HG02588 (cell line): Measurements from ENCODE around the gene AGBL5.

Experiments used
- ATAC-seq: cut with Tn5 transposase; IDR thresholded peaks from one replicate; pipeline ENCODE4 v1.9.1; 2021; ENCODE audit warnings: mild to moderate bottlenecking, moderate library complexity; ENCODE audit not compliant: unreplicated experiment

AGBL5 gene

DNA sequence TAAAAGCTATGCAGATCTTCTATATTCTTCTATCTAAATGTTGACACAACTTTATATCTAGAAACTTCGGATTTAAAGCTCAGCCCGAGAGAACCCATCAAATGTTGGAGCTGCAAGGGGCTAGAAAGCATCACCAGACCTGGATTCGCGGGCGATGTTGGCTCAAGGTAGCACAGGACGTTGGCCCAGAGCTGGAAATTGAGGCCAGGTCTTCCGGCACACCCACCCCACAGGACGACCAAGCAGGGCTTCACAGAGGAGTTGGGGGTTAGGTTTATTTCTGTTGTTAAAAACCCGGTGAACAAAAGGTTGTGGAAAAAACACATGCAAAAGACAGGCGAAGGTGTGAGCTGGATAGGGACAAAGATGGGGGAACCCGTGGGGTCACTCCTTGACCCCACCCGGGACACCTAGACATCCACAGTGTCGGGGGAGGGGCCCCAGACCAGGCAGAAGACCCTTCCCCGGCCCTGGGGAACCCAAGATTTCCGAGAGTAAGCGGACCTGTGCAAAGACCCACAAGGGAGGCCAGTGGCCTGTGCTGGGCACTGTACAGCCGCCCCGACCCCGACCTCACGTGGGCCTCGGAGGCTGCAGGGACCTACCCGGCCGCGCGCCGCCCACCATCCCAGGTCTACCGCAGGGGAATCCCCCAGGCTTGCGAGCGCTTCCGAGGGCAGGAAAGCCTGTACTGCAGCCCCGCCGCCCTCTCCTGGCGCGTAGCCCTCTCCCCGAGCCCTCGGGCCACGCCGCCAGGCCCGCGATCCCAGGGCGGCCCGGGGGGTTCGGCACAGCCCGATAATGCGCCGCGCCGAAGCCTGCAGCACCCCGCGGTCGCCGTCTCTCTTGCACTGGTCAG lies 1.8 kb upstream of the AGBL5 start:
- ATAC-seq: peak; percentile 22

DNA sequence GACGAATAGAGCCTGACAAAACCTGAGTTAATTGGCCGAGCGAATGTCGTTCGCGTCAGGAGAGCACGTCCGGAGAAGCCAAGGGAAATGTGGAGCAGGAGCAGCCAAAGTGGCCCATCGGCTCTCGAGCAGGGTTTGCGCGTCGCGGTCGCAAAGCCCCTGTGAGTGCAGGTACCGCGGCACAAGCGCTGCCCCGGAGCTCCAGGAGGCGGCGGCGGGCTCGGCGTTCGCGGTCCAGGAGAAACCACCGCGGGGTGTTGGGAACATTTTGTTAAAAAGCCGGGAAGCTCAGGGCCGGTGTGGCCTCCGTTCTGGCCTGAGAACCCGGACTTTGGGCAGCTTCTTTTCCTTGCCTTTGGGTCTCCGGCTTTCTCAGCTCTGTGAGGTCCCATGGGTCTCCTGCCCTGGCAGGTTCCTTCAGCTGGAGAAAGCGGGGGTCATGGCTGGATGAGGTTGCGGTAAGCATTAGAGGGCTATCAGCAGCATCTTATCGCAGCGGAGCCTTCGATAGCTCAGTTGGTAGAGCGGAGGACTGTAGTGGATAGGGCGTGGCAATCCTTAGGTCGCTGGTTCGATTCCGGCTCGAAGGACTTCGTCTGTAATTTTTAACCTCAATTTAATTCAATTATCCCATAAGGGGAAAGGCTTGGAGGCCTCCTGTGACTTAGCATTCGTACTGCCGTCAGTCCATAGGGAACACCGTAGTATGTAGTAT lies 1.0 kb upstream of the AGBL5 start:
- peak; percentile 42 for ATAC-seq

DNA sequence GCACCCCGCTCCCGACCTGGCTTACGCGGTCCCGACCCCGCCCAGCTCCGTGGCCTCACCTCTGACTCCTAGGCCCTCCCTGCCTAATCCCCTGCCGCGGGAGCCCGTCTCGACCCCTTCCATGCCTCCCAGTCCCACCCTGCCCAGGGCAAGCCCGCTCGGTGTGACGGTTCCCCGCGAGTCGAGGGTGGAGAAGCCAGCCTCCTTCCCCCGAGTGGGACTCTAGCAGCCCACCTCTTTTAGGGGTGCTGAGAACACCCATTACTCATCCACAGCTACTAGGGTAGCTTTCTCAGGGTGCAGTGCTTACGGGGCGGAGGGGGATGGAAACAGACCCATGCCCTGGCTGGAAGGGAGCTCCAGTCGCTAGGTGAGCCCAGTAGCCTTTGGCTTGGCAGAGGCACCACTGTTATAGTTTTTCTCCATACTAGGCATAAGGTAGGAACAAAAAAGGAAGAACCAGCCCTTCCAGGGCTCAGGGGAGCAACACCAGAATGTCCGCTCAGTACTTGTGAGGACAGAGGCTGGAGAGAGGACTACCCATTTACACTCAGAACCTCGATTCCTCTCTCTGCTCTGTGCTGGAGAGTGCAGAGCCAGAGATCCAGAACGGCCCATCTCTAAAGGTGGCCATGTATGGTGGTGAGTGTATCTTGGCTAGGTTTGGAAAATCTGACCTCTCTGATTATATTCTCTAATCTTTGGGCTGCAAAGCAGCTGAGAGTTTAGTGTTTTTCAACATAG lies 606 bp downstream of the AGBL5 start:
- ATAC-seq: no peak

DNA sequence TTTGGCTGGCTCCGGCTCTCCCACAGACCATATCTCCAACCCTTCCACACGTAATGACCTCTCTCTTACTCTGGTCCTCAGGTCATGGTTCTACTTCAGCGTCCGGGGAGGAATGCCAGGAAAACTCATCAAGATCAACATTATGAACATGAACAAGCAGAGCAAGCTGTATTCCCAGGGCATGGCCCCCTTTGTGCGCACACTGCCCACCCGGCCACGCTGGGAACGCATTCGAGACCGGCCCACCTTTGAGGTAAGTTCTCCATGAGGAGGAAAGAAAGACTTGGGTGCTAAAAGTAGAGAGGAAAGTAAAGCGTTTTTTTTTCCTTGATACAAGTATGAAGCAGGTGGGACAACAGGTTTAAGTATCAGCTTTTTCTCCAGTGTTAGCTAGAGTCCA lies 1.9 kb downstream of the AGBL5 start:
- ATAC-seq: no peak

DNA sequence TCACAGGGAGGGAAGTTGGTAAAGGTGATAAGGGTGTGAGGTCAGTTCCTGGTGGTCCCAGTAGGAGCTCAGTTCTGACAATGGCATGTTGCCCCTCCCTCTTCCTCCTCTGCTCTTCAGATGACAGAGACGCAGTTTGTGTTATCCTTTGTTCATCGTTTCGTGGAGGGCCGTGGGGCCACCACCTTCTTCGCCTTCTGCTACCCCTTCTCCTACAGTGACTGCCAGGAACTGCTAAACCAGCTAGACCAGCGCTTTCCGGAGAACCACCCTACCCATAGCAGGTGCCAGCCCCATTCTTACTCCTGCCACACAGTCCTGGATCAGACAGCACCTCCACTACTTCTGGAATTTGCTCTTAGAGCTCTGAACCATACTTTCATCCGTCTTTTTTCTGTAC lies 2.3 kb downstream of the AGBL5 start:
- ATAC-seq: no peak

DNA sequence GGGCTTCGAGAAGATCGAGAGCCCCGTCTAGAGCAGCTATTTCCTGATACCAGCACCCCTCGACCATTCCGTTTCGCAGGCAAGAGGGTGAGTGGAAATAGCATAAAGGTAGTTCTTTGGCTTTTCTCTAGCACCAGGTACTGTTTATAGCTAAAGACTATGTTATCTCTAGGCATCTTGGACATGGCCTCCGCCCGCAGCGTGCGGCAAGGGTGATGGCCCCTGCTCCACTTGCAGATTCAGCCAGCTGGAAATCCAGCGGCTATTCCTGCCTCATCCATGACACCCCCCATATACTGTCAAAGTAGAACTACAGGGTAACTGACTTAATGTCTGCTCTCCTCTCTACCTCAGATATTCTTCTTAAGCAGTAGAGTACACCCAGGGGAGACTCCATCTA lies 3.3 kb downstream of the AGBL5 start:
- ATAC-seq: no peak

DNA sequence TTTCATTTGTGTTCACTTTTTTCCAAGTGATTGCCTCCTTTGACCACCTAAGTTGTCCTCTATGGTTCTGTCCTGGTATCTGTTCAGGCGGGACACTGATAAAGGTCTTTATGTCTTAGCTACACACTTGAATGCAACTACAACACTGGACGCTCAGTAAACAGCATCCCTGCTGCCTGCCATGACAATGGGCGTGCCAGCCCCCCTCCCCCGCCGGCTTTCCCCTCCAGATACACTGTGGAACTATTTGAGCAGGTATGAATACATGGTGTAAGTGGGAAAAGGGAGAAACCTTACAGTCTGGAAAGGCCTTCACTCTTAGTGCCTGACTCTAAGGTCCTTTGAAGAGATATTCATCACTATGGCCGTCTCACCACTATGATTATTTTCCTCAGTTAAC lies 5.7 kb downstream of the AGBL5 start:
- ATAC-seq: no peak

DNA sequence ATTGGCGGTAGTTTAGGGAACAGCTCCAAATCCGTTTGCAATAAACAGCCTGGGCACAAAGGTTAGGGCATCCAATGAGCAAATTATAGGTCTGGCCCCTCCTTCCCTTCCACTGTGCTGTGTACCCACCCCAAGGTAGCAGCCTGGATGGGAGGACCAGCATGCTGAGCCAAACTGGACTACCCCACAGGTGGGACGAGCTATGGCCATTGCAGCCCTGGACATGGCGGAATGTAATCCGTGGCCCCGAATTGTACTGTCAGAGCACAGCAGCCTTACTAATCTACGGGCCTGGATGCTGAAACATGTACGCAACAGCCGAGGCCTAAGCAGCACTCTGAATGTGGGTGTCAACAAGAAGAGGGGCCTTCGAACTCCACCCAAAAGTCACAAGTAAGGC lies 6.7 kb downstream of the AGBL5 start:
- no peak for ATAC-seq

DNA sequence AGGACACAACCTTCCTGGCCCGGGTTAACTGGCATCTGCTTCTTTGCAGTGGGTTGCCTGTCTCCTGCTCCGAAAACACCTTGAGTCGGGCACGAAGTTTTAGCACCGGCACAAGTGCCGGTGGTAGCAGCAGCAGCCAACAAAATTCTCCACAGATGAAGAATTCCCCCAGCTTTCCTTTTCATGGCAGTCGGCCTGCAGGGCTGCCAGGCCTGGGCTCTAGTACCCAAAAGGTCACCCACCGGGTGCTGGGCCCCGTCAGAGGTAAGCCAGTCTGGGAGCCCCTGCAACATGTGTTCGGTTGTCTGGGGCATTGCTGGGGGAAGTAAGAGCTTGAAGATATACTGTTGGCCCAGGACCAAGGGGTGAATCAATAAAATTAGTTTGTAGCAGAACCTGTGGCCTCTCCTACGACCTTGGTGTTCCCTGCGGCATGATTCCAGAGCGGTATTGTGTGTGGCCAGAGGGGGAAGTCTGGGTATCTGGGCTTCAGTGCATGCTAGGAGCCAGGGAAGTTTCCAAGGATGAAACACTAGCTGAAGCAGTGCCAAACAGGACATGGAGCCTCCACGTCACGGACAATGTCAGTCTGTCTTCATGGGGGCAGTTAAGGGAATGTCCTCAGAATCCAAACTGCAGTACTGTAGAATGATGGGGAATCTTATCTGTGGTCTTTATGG lies 7.8 kb downstream of the AGBL5 start:
- ATAC-seq: no peak

DNA sequence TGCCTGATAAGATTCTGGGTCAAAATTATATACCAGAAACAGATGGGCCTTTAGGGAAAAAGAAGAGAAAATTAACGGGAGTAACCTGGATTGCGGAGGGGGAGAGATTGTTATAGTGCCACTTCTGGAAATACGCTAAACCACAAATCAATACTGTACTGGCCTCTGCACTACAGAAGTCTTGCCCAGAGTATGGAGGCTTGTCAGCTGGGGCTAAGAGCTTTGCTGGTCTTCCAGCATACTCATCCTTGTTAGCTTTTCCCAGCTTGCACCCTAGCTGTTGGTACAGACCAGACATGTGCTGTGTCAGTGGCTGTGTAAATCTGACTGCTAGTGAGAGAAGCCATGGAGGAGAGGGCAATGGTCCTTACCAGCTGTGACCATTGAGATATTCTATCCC lies 8.9 kb downstream of the AGBL5 start:
- no peak for ATAC-seq

DNA sequence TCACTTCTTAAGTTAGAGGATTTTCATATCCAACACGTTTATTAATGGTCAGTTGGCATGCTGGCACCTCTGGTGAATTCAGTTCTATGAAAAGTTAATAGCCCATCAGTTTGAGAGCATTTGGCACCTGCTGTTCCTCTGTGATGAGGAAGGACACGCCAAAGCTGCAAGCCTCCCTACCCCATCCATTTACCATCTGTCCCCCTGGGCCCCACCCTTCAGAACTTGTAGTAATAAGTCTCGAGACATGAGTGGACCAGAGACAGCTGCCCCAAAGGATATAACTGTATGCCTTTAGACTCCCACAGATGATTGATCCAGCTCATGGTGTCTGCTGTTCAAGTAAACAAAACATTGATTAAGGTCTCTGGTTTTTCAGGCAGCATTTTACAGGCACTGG lies 13.7 kb downstream of the AGBL5 start:
- ATAC-seq: no peak

DNA sequence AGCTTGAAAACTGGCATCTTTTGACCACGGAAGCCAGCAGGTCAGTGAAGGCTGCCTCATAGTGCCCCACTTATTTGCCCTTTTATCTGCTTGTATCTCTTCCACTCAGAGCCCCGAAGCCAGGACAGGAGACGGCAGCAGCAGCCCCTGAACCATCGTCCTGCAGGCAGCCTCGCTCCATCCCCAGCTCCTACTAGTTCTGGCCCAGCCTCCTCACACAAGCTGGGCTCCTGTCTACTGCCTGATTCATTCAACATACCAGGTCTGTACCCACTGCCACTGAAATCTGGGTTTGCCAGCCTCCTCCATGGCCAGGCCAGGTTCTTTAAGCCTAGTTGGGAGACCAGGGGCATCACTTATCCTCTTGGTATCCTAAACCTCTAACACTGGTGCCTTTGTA lies 15.9 kb downstream of the AGBL5 start:
- no peak for ATAC-seq

DNA sequence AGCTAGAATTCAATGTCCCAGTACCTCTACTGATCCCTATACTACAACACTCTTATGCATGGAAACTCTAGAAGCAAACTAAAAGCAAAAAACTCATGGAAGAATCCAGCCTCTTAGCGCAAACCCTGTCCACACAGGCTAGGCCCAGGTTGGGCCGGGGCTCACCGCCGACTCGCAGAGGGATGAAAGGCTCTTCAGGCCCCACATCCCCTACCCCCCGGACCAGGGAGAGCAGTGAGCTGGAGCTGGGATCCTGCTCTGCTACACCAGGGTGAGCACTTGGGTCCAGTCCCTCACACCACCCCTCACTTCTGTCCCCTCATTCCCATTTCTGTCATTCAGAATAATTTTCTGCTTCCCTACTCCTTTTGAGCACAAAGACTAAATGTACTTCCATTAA lies 18.0 kb downstream of the AGBL5 start:
- no peak for ATAC-seq

DNA sequence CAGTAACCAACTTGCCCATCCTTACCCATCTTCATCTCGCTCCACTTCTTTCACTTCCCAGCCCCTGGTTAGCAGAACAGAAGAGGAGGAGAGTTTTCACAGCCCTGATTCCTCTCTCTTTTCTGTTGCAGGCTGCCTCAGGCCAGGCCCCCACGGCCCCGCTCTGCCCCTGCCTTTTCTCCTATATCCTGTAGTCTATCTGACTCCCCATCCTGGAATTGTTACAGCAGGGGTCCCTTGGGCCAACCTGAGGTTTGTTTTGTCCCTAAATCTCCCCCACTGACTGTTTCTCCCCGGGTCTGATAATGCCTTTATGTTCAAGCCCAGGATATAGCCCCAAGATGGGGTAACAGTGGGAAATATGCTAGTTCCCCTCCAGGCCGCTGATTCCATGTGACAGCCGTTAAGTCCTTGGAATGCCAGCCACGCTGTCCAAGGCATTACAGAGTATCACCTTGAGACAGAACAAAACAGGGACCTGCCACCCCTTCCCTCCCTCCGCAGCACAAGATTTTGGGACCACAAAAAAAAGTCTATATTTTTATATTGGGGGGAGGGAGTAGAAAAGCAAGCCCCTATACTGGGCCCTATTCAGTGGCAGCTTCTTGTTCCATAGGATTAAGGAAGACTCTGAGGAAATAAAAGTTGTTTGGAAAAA lies 18.6 kb downstream of the AGBL5 start:
- ATAC-seq: no peak

DNA sequence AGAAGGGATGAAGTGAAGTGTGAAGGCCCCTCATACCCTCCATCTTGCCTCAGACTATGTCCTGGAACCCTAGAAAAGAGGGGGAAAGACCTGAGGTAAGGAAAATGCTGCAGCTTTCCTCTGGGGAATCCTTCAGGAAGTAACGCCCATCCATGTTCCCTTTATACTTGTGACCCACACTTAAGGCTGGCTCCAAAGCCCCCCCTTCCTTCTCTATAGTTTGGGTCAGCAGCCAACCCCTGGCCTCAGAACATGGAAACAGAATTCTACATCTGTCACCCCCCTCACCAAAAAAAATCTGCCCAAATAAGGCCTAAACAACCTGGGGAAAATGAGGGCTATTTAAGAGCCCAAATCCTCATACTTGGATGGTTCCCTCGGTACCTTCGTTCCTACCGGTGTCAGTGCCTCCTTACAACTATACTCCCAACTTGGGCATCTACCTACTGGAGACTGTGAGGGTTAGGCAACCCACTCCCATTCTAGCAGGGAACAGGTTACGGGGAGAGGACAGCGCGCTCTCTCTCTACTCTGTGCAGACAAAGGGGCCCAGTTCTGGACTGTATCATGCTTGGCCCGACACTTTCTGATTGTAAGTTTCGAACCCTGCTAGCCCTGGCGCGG lies 19.3 kb downstream of the AGBL5 start:
- no peak for ATAC-seq

DNA sequence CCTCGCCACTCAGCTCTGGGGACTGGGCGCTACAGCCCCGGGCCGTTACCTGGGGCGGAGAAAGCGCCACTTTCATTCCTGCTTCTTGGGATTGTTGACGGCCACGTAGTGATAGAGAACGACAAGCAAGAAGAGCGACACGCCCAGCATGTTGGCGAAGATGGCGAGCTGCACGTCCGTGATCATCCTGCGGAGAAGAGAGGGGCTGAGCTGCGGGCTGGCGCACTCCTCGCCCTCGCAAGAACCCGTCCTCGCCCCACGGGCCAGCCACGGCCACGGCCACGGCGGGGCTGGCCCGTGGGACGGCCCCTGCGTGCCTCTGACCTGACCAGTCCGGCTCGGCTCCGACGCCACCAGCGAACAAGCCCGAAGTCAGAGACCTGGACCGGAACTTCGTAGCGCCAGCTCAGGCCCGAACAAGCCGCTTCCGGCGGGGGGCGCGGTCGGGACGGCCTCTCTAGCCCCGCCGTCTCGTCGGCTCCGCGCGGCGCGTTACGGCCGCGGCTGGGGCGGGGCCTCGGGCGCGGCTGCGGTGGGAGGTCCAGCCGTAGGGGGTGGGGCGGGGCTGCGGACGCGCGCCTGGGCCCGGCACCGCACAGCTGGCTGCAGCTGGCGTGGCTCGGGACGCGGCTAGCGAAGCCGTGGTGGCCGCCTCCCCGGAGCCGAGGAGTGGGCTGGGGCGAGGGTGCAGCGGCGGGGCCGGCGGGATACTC lies 20.0 kb downstream of the AGBL5 start, which contains the start of gene OST4:
Gene OST4 (minus strand): TSS at position 378 of the 713 bp plus-strand sequence.
- peak; percentile 87 for ATAC-seq

DNA sequence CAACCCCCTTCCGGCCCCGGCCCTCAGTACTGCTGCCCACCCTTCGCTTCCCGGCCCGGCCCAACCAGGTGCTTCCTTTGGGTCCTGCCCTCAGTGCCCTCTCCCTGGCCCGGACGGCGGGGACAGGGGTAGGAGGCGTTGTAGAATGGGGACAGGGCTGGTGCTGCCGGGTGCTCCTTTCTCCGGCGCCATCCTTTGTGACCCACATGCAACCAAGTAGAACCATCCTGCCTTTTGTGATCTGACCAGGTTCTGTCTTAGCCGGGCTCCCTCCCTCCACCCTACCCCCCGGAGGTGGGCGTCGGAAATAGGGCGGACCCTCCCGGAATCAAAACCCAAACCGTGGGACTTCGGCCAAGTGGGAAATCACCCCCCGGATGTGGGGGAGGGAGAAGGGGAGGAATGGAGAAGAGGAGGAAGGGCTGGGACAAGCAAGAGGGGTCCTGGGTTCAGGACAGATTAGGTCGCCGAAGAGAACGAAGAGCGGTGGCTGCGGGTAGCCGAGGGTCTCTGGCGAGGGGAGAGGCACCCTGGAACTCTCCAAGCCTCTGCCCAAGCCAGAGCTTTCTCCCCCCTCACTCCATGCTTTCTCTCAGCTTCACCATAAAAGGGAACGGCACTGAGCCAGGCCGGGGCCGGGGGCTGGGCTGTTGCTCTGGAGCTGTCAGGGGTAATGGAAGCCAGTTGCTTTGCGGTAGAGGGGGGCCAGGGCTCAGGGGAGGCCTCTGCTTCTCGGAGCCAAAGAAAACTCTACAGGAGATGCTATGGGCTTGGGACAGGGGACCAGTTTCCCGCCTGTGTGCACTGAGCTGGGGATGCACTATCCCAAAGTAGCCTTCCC lies 20.7 kb downstream of the AGBL5 start:
- ATAC-seq: no peak

DNA sequence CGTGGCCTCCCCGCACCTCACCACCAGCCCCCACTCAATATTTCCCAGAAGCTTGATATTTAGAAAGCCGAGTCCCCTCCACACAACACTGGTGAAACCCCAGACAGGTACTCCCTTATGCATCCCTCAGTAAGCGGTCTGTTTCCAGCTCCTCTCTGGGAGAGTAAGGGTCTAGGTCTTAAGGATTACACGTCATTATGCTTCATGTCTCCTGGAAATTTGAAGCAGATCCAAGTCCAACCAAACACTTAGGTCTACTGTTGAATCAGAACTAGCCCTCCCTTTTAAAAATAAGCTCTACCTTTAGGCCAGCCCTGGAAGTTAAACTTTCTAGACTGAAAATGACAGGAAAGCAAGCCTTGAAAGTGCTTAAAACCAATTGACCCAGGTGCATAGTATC lies 21.5 kb downstream of the AGBL5 start:
- no peak for ATAC-seq

DNA sequence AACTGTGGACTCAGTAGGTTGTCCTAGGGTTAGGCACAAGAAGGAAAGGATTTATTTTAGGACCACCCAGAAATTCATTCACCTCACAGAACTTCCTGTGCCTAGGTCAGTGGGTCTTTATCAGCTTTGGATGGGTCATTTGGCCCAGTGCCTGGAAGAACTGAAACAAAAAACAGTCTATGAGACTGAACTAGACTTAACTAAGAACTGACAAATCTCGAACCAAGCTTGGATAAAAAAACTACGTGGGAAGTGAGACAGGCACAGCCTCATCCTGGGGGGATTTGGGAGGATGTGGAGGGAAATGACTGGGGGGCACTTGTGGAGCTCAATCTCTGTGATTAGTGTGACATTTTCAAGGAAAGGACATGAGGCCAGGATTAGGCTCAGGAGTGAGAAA lies 22.3 kb downstream of the AGBL5 start:
- no peak for ATAC-seq
